CD1c-positive myeloid dendritic cell (primary cell): ENCODE measurements around the gene FBXL20.
A peak's percentile ranks its signal among the peaks of the same experiment; 100 is the strongest.
"Not testable (repeated sequence)": the region's sequence is repeated elsewhere in the genome, so short reads cannot be mapped to it uniquely, and the experiment has no call there.

ENCODE experiments used
- DNase-seq: peaks from one replicate; pipeline ENCODE4 v3.0.0-alpha.2; 2016; ENCODE audit errors: extremely low spot score

FBXL20 gene

DNA sequence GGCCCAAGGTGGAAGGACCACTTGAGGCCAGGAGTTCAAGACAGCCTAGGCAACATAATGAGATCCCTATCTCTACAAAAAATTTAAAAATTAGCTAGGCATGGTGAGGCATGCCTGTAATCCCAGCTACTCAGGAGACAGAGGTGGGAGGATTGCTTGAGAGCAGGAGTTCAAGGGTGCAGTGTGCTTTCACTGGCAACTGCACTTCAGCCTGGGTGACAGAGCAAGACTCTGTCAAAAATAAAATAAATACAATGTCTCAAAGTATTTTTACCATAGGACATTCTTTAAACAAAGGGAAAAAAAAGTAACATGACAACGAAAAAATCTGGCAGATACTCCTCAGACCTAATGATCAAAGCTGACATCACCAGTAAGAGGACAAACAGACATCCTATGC, 72.6 kb downstream of the FBXL20 start:
- DNase-seq, result no peak

- DNase-seq, result no peak
These were observed 74.3 kb downstream of the FBXL20 start for GRCh38 chr17:39327109-39327508.

- DNase-seq, result peak; percentile 65
These were observed 75.7 kb downstream of the FBXL20 start for GRCh38 chr17:39325528-39326240.

GRCh38 chr17:39318636-39319035, 82.8 kb downstream of the FBXL20 start:
- peak; percentile 12 for DNase-seq

DNA sequence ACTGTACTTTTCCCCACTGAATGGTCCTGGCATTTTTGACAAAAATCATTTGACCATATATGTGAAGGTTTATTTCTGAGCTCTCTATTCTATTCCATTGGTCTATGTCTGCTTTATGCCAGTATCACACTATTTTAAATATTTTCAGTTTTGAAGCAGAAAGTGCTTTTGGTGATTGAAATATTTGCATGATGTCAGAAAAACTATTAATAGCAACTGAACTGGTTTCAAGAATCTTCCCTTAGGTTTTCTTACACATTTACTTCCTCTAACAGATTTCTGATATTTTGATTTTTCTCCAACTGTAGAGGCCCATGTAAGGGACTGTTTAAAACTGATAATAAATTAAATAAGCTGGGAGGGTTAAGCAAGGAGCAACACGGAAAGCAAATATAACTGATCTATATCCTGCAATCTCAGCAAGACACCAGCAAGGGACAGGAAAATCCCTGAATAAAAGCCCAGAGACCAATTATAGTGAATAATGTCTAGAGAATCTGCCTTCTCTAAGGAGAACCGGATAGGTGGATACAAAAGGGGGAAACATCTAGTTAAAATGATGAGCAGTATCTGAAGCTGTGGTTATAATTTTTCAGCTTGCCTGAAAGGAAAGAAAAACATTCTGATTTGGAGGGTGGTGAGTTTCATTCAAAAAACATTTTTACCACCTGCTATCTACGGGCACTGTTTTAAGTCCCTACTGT, 94.8 kb downstream of the FBXL20 start:
- no peak for DNase-seq

- DNase-seq, result no peak
These were observed 95.4 kb downstream of the FBXL20 start for GRCh38 chr17:39305978-39306377.

- DNase-seq, result no peak
These were observed 97.2 kb downstream of the FBXL20 start for GRCh38 chr17:39304188-39304587.

DNA sequence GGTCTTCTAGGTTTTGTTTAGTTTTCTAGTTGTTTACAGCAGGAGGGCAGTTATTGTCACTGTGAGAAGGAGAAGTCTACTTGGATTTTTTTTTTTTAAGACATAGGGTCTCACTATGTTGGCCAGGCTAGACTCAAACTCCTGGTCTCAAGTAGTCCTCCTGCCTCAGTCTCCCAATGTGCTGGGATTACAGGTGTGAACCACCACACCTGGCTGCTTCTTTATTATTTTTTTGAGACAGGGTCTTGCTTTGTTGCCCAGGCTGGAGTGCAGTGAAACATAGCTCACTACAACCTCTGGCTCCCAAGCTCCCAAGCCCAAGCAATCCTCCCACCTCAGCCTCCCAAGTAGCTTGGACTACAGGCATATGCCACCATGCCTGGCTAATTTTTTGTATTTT, 107.4 kb downstream of the FBXL20 start:
- no peak for DNase-seq

DNA sequence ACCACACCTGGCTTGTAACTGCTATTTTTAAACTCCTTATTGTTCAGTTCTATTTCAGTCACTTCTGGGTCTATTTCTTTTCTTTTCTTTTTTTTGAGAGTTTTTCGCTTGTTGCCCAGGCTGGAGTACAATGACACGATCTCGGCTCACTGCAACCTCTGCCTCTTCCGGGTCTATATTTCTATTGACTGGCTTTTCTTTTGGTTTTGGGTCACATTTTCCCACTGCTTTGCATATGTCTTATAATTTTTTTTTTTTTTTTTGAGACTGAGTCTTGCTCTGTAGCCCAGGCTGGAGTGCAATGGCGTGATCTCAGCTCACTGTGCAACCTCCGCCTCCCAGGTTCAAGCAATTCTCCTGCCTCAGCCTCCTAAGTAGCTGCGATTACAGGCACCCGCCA, 108.9 kb downstream of the FBXL20 start:
- not testable (repeated sequence) for DNase-seq

DNA sequence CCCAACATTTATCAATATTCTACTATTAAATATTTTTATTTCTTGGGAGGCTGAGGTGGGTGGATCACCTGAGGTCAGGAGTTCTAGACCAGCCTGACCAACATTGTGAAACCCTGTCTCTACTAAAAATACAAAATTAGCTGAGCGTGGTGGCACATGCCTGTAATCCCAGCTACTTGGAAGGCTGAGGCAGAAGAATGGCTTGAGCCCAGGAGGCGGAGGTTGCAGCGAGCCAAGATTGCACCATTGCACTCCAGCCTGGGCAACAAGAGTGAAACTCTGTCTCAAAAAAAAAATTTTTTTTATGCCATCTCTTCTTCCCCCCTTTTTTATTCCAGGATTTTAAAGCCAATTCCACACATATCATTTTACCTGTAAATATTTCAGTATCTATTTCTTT, 114.9 kb downstream of the FBXL20 start:
- not testable (repeated sequence) for DNase-seq

GRCh38 chr17:39284685-39285084, 116.7 kb downstream of the FBXL20 start:
- DNase-seq, result no peak

- DNase-seq, result no peak
These were observed 117.5 kb downstream of the FBXL20 start for GRCh38 chr17:39283896-39284295.

DNA sequence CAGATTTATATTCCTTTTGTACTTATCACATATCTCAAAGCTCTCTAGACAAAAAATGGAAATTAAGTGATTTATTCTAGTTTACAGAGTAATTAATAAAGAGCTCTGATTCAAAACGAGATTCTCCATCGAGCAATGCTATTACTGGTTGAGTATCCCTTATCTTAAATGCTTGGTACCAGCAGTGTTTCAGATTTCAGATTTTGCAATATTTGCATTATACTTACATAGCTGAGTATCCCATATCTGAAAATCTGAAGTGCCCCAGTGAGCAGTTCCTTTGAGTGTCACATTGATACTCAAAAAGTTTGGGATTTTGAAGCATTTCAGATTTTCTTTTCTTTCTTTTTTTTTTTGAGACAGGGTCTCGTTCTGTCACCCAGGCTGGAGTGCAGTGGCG, 118.3 kb downstream of the FBXL20 start:
- no peak for DNase-seq

DNA sequence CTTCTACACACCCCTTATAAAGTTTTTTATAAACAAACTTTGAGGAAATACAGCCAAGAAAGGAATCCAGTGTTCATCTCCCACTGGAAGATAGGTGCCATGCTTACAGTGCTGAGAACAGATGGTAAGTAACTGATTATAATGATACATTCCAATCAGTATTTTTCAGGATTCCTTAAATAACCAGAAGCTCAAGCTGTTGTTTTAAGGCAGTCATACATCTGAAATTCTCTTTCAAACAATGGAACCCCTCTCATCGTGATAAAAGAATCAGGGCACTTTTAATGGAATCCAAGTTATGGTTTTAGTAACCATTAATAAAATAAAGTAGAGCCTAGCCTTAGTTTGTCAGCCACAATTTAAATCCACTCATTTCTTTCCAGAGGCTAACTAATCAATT, 119.6 kb downstream of the FBXL20 start:
- no peak for DNase-seq

- DNase-seq, result not testable (repeated sequence)
These were observed 123.2 kb downstream of the FBXL20 start for GRCh38 chr17:39278246-39278645.

- no peak for DNase-seq
These were observed 124.3 kb downstream of the FBXL20 start for GRCh38 chr17:39277110-39277509.

GRCh38 chr17:39276113-39276512, 125.3 kb downstream of the FBXL20 start:
- no peak for DNase-seq

GRCh38 chr17:39271546-39271945, 129.9 kb downstream of the FBXL20 start:
- DNase-seq, result peak; percentile 5

DNA sequence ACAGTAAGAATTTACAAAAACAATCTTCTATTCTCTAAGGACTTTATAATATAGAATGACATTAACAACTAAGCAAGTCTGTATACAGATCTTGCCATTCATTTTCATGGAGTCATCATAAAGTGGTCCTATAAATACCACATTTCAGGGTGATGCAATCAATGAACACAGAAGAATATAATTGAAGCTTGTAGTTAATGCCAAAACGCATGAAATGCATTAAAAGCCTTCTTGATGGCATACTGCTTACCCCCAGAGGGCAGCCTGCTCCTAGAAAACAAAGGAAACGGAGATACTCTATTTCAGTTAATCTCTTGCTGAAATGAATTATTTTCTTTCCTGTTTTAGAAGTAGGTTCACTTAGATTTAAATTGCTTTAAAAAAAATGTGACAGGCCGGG, 130.5 kb downstream of the FBXL20 start:
- DNase-seq, result peak; percentile 41

DNA sequence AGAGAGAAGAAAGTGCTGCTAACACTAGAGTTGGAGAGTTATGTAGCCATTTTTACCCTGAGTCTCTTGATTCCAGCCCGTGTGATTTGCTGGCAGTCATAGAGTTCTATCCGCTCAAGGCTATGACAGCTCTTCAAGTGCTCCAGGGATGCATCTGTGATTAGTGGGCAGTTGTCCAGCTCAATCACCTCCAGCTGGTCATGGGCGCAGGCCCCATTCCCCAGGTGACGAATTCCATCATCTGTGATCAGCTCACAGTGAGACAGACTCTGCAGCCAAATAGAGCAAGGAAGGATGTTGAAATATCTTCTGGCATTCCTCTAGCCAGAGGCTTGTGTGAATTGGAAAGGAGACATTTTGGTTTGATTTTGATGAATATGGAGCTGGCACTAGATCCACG, 137.3 kb downstream of the FBXL20 start:
- no peak for DNase-seq

DNA sequence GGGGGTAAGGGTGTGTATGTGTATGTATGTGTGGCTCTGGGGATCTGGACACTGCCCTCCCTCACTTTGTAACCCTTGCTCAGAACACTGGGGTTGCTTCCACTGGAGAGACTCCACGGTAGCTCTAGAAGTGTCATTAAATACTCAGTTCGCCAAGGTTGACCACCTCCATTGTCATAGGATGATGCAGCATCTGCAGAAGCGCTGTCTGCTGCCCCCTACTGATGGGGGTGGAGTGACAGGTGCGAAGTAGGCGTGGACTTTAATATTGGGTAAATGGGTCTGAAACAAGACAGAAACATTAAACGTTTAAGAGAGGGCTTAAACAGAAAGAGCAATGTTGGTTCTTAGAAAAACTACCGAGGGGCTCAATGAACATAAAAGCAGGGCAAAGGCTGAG, 140.1 kb downstream of the FBXL20 start:
- DNase-seq, result no peak

GRCh38 chr17:39252788-39253460, 148.5 kb downstream of the FBXL20 start:
- DNase-seq, result no peak

DNA sequence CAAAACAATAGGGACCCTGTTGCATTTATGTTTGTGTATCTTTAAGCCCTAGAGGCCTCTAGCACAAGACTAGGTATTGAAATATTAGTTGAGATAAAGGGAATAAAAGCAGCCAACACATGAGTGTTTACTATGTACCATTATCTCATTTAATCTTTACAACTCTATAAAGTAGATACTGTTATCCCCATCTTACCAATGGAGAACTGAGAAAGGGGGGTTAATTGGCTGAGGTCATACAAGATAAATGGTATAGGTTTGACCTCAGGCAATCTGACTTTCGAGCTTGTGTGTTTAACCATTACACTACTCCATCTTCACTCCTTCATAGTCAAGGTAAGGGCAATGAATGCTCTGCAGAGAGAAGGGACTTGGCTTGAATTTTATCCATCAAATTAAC, 149.4 kb downstream of the FBXL20 start:
- no peak for DNase-seq
